ENCODE data around the gene MROH8. TPM values are rescaled to one million over a fixed set of nuclear protein-coding genes. Genes with fewer than 3 reads are reported as not detected.

Gene MROH8
- total RNA-seq, 3 donors from 2014 or later, result 2.0 to 8.3 (median 2.8) TPM

DNA sequence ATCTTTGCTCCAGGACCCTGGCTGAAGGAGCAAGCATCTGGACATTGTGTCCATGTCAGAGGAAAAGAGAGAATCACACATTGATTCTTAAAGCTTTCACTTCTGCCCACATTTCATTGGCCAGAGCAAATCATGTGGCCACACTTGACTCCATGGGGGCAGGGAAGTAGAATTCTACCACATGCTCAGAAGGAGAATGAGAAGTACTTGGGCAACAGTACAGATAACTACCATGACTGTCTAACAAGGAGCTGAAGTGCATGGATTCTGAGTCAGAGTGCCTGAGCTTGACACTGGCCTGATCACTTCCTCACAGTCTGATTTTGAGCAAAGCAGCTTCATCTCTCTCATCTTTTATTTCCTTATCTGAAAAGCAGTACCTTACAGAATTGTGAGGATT, 43.7 kb upstream of the MROH8 start:
- H3K36me3 ChIP-seq, result no peaks in the 10 kb centered on the region
- H3K4me1 ChIP-seq, result no peaks in the 10 kb centered on the region
- DNase-seq (ENCODE audit: low spot score in 2 of 2), result no peak

DNA sequence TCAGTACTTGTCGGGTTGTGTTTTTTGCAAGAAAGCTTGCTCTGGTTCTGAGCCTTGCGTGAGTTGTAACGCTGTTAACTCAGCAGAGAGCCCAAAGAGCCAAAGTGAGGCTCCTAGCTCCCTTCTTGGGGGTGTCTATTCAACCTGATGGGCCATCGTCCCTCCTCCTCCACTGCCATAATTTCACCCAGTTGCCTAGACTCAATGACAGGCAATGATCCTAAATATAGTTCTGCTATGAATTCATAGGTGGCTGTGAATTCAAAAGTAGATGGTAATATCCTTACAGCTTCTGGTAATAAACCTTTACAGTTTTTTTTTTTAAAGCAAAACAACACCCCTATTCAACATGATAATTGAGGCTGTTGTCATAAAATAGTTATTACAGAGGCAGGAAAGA, 42.7 kb upstream of the MROH8 start:
- Histone ChIP-seq H3K36me3 (no peaks in the 10 kb centered on the region), H3K4me3 (no peak overlapping the region), H3K9me3 (no peaks in the 10 kb centered on the region), H3K27me3 (no peaks in the 10 kb centered on the region), H3K4me1 (no peaks in the 10 kb centered on the region), H3K27ac (no peak overlapping the region)
- no peak for TF ChIP-seq POLR2AphosphoS5 (IDR thresholded peaks at IDR 0.05)
- TF ChIP-seq, protein P1, sequence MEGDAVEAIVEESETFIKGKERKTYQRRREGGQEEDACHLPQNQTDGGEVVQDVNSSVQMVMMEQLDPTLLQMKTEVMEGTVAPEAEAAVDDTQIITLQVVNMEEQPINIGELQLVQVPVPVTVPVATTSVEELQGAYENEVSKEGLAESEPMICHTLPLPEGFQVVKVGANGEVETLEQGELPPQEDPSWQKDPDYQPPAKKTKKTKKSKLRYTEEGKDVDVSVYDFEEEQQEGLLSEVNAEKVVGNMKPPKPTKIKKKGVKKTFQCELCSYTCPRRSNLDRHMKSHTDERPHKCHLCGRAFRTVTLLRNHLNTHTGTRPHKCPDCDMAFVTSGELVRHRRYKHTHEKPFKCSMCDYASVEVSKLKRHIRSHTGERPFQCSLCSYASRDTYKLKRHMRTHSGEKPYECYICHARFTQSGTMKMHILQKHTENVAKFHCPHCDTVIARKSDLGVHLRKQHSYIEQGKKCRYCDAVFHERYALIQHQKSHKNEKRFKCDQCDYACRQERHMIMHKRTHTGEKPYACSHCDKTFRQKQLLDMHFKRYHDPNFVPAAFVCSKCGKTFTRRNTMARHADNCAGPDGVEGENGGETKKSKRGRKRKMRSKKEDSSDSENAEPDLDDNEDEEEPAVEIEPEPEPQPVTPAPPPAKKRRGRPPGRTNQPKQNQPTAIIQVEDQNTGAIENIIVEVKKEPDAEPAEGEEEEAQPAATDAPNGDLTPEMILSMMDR (IDR thresholded peaks at IDR 0.05), result no peak
- TF ChIP-seq POLR2A (IDR thresholded peaks at IDR 0.05), result no peak
- DNase-seq (ENCODE audit: low spot score in 2 of 2), result no peak
- intact Hi-C loops (cut with DNase I; ENCODE audit: low total_unique reads), result no loop called here

More for the DNA sequence above, 43.7 kb upstream of the MROH8 start:
- no peak overlapping the region for H3K4me3 ChIP-seq
- no peaks in the 10 kb centered on the region for H3K9me3 ChIP-seq
- TF ChIP-seq, protein P1 (IDR thresholded peaks at IDR 0.05), result no peak
- no peak for TF ChIP-seq POLR2AphosphoS5 (IDR thresholded peaks at IDR 0.05)
- no peak for TF ChIP-seq POLR2A (IDR thresholded peaks at IDR 0.05)
- intact Hi-C loops (cut with DNase I; ENCODE audit: low total_unique reads), result no loop called here
- H3K27ac ChIP-seq, result no peak overlapping the region
- no peaks in the 10 kb centered on the region for H3K27me3 ChIP-seq

DNA sequence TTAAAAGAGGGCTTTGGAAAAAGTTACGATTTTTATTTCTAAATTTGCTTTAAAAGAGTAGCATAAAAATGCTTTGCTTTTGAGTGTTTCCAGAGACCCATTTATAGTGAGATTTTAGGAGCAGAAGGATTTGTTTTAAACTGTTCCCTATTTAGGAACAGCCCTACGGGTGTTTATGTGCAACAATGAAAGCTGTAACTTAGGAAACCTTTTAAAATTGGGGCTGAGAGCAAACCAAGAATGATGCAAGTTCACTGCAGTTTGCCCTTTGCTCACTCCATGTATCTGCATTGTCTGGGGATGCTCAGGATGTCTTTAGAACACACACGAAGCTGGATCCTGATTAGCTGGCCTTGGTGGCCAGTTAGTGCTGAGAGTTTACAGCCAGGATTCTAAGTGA, 41.4 kb upstream of the MROH8 start:
- no peak for DNase-seq (ENCODE audit: low spot score in 2 of 2)
- peak overlapping the region in 1 of 2 donors; percentile 44 for H3K27ac ChIP-seq
- no peaks in the 10 kb centered on the region for H3K9me3 ChIP-seq
- no peaks in the 10 kb centered on the region for H3K36me3 ChIP-seq
- H3K27me3 ChIP-seq, result no peaks in the 10 kb centered on the region
- no peak overlapping the region for H3K4me3 ChIP-seq
- H3K4me1 ChIP-seq, result no peaks in the 10 kb centered on the region
- no peak for TF ChIP-seq POLR2A (IDR thresholded peaks at IDR 0.05)
- intact Hi-C loops (cut with DNase I; ENCODE audit: low total_unique reads), result no loop called here

DNA sequence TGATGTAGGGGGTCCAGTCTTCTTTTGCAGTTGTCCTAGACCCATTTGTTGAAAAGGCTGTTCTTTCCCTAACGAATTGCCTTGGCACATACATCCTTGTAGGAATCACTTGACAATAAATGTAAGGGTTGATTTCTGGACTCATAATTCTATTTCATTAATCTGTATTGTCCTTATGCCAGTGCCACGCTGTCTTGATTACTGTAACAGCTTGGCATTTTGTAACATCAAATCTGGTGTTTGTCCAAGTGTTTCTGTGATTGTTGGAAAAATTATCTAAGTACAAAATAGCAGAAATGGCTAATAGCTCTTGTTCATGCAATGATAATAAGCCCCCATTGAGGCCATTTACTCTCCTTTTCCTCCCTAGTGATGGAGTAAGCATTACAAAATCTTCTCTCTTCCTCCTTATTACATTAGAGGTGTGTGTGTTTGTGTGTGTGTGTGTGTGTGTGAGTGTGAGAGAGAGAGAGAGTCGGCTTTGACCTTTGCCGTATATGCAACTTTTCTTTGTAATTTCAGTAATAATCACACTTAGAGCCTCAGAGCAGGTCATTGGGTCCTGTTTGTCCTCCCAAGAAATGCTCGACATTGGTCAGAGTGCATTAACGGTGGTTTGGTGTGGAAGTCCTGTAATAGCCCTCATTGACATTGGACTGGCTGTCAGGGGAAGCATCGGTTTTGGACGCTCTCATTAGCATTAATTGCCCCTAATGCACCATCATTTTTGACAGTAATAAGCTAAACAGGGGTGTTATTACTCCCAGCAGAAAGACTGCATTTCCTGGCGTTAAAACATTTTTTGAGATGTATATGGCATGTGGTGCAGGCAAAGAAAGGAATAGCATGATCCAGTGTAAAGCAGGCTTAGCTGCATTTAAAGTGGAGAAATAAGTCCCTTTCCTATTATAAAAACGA, 40.7 kb upstream of the MROH8 start:
- H3K27ac ChIP-seq, result peak overlapping the region in 1 of 2 donors; percentile 44
- TF ChIP-seq, protein P1 (IDR thresholded peaks at IDR 0.05), result no peak
- TF ChIP-seq POLR2AphosphoS5 (IDR thresholded peaks at IDR 0.05) (no peak), POLR2A (IDR thresholded peaks at IDR 0.05) (no peak)
- H3K9me3 ChIP-seq, result no peaks in the 10 kb centered on the region
- H3K27me3 ChIP-seq, result no peaks in the 10 kb centered on the region
- no peak for DNase-seq (ENCODE audit: low spot score in 2 of 2)
- no peak overlapping the region for H3K4me3 ChIP-seq
- H3K4me1 ChIP-seq, result no peaks in the 10 kb centered on the region
- no peaks in the 10 kb centered on the region for H3K36me3 ChIP-seq
- intact Hi-C loops (cut with DNase I; ENCODE audit: low total_unique reads), result no loop called here

DNA sequence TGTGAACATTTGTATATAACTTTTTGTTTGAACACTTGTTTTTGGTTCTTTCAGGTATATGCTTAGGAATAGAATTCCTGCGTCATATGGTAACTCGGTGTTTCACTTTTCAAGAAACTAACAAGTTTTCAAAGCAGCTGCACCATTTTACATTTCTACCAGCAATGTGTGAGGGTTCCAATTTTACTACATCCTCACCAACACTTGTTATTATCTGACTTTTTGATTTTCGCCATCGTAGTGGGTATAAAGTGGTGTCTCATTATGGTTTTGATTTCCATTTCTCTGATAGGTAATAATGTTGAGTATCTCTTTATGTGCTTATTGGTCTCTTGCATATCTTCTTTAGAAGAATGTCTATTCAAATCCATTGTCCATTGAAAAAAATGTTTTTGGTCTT, 39.6 kb upstream of the MROH8 start:
- no peak overlapping the region for H3K4me3 ChIP-seq
- no peak for DNase-seq (ENCODE audit: low spot score in 2 of 2)
- TF ChIP-seq, protein P1 (IDR thresholded peaks at IDR 0.05), result no peak
- TF ChIP-seq POLR2AphosphoS5 (IDR thresholded peaks at IDR 0.05) (no peak), POLR2A (IDR thresholded peaks at IDR 0.05) (no peak)
- no peaks in the 10 kb centered on the region for H3K4me1 ChIP-seq
- no peaks in the 10 kb centered on the region for H3K36me3 ChIP-seq
- H3K27me3 ChIP-seq, result no peaks in the 10 kb centered on the region
- intact Hi-C loops (cut with DNase I; ENCODE audit: low total_unique reads), result no loop called here
- H3K27ac ChIP-seq, result no peak overlapping the region
- no peaks in the 10 kb centered on the region for H3K9me3 ChIP-seq
